Central memory CD8-positive, alpha-beta T cell (primary cell): ENCODE measurements around the gene POSTN.
"Not testable (repeated sequence)": the region's sequence is repeated elsewhere in the genome, so short reads cannot be mapped to it uniquely, and the experiment has no call there.

Experiments used
- ATAC-seq: fragments of 150-1000 bp; cut with Tn5 transposase; replicated peaks from 2 replicates; pipeline ENCODE4 v1.10.0; 2022; ENCODE audit warnings: mild to moderate bottlenecking, moderate FRiP score, moderate number of reproducible peaks; ENCODE audit not compliant: poor library complexity, severe bottlenecking; ENCODE audit errors: extremely low read depth
- DNase-seq, 2 donors: peaks; one replicate each; pipeline ENCODE4 v3.0.0; 2021; ENCODE audit warnings: low spot score in 2 of 2
- H3K27ac Mint-ChIP-seq: one replicate; pipeline ENCODE4 v1.8.0; 2022; ENCODE audit warnings: low read depth, mild to moderate bottlenecking, moderate library complexity, mixed read lengths
- H3K27me3 Mint-ChIP-seq: one replicate; pipeline ENCODE4 v1.8.0; 2022; ENCODE audit warnings: mixed read lengths
- H3K36me3 Mint-ChIP-seq: one replicate; pipeline ENCODE4 v1.8.0; 2022; ENCODE audit warnings: mild to moderate bottlenecking, moderate library complexity, mixed read lengths; ENCODE audit not compliant: insufficient read depth
- H3K4me1 Mint-ChIP-seq: one replicate; pipeline ENCODE4 v1.8.0; 2022; ENCODE audit warnings: mixed read lengths
- H3K4me3 Mint-ChIP-seq: one replicate; pipeline ENCODE4 v1.8.0; 2022; ENCODE audit warnings: mild to moderate bottlenecking, moderate library complexity, mixed read lengths
- H3K9me3 Mint-ChIP-seq: one replicate; pipeline ENCODE4 v1.8.0; 2022; ENCODE audit warnings: mixed read lengths

Gene POSTN

DNA sequence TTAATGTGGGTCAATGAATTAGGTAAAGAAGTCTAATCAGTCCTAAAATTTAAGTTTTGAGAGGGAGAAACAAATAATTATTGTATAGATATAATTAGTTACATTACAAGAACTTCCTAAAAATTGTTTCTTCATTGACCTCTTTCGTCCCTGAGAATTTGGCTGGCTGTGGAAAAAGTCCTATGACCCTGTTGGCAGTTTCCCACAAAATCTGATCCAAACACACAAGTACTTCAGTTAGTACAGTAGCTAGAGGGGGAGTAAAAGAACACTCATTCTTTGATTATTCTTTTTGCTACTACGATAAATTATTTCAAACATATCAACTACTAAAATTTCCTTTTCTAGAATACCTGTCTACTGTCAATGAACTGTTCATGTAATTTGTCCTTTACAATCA is 11.3 kb downstream of the POSTN start:
- Mint-ChIP-seq H3K27ac (no peak overlapping the region), H3K4me1 (no peaks in the 10 kb centered on the region), H3K27me3 (no peaks in the 10 kb centered on the region), H3K36me3 (no peaks in the 10 kb centered on the region), H3K4me3 (no peak overlapping the region), H3K9me3 (peaks cover 6% of the 10 kb centered on the region)
- ATAC-seq = no peak
- no peak for DNase-seq

GRCh38 chr13:37586164-37586563 is 12.4 kb downstream of the POSTN start:
- no peaks in the 10 kb centered on the region for H3K4me1 Mint-ChIP-seq
- H3K36me3 Mint-ChIP-seq = no peaks in the 10 kb centered on the region
- H3K9me3 Mint-ChIP-seq = peaks cover 6% of the 10 kb centered on the region
- no peaks in the 10 kb centered on the region for H3K27me3 Mint-ChIP-seq
- no peak overlapping the region for H3K27ac Mint-ChIP-seq
- ATAC-seq (no peak), DNase-seq (no peak)
- H3K4me3 Mint-ChIP-seq = no peak overlapping the region

DNA sequence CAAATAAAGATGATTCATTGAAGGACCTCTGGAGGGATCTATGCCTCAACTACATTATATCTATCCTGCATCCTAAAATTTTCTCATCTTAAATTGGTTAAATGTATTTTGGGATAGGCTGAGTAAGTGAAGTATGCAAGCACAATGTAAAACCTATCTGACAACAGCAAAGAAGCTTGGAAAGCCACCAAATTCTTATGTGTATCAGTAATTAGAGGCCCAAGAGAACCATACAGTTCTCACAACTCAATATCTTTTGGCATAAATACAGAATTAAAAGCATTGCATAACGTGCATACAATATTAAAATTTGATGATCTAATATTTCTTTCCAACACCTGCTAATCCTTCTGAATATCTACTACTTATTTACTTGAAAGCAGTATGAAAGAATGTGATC is 13.0 kb downstream of the POSTN start:
- no peak overlapping the region for H3K4me3 Mint-ChIP-seq
- no peaks in the 10 kb centered on the region for H3K36me3 Mint-ChIP-seq
- ATAC-seq (no peak), DNase-seq (no peak)
- no peak overlapping the region for H3K27ac Mint-ChIP-seq
- no peaks in the 10 kb centered on the region for H3K27me3 Mint-ChIP-seq
- no peaks in the 10 kb centered on the region for H3K4me1 Mint-ChIP-seq
- H3K9me3 Mint-ChIP-seq = peaks cover 6% of the 10 kb centered on the region

- DNase-seq (no peak), ATAC-seq (no peak)
- H3K4me3 Mint-ChIP-seq = no peak overlapping the region
- H3K4me1 Mint-ChIP-seq = no peaks in the 10 kb centered on the region
- no peaks in the 10 kb centered on the region for H3K9me3 Mint-ChIP-seq
- no peaks in the 10 kb centered on the region for H3K36me3 Mint-ChIP-seq
- H3K27ac Mint-ChIP-seq = no peak overlapping the region
- H3K27me3 Mint-ChIP-seq = no peaks in the 10 kb centered on the region
These were observed 22.0 kb downstream of the POSTN start for GRCh38 chr13:37576601-37577000.

GRCh38 chr13:37565425-37565824 is 33.1 kb downstream of the POSTN start:
- Mint-ChIP-seq H3K9me3 (peaks cover 8% of the 10 kb centered on the region), H3K4me3 (no peak overlapping the region), H3K36me3 (no peaks in the 10 kb centered on the region), H3K27ac (no peak overlapping the region), H3K27me3 (no peaks in the 10 kb centered on the region), H3K4me1 (no peaks in the 10 kb centered on the region)
- DNase-seq (no peak), ATAC-seq (no peak)

DNA sequence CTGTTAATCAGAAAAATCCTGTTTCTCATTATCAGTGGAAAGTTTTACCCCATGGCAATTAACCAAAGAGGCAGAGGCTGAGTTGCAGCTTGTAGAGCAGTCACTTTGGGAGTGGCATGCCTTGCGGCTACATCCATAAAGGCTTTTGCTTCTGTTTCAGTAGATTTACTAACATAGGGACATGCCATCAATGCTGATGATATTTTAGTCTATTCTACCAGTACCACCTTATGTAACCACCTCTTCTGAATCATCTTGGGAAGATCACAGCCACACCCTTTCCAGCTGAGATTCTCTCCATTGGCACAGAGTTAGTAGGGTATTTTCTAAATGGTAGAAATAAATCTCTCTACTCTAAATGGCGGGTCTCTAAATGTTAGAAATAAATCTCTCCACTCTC is 37.5 kb downstream of the POSTN start:
- no peak overlapping the region for H3K4me3 Mint-ChIP-seq
- no peaks in the 10 kb centered on the region for H3K4me1 Mint-ChIP-seq
- H3K9me3 Mint-ChIP-seq = peaks cover 29% of the 10 kb centered on the region
- no peaks in the 10 kb centered on the region for H3K27me3 Mint-ChIP-seq
- ATAC-seq (no peak), DNase-seq (no peak)
- H3K36me3 Mint-ChIP-seq = peaks cover 2% of the 10 kb centered on the region
- no peak overlapping the region for H3K27ac Mint-ChIP-seq

- Mint-ChIP-seq H3K4me1 (no peaks in the 10 kb centered on the region), H3K27me3 (no peaks in the 10 kb centered on the region), H3K4me3 (no peak overlapping the region), H3K9me3 (peaks cover 29% of the 10 kb centered on the region), H3K27ac (no peak overlapping the region), H3K36me3 (peaks cover 2% of the 10 kb centered on the region)
- DNase-seq = no peak
- ATAC-seq = no peak
These were observed 38.0 kb downstream of the POSTN start for GRCh38 chr13:37560526-37560925.

DNA sequence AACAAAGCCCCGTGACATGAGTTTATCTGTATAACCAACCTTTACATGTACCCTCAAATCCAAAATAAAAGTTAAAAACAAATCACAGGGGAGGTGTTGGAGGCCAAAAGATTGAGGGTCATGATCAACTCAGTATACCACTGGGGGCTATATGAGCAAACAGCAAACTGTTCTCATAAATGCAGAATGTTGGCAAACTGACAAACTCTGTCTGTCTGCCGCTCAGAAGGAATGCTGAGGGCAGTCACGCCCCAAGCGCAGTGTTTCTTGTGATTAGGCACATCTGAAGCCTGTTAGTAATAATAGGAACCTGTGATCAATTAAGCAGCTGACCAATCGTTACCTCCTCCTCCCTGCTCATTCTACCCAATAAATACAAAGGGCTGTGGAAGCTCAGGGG is 39.8 kb downstream of the POSTN start:
- H3K36me3 Mint-ChIP-seq, ATAC-seq, H3K4me3 Mint-ChIP-seq, H3K27me3 Mint-ChIP-seq, DNase-seq, H3K27ac Mint-ChIP-seq, H3K4me1 Mint-ChIP-seq: not testable (repeated sequence)
- H3K9me3 Mint-ChIP-seq = peaks cover 34% of the 10 kb centered on the region

GRCh38 chr13:37546087-37546486 is 52.5 kb downstream of the POSTN start:
- peaks cover 22% of the 10 kb centered on the region for H3K9me3 Mint-ChIP-seq
- H3K27me3 Mint-ChIP-seq = no peaks in the 10 kb centered on the region
- no peak for DNase-seq
- H3K27ac Mint-ChIP-seq = no peak overlapping the region
- H3K4me3 Mint-ChIP-seq = no peak overlapping the region
- H3K4me1 Mint-ChIP-seq = no peaks in the 10 kb centered on the region
- no peak for ATAC-seq
- no peaks in the 10 kb centered on the region for H3K36me3 Mint-ChIP-seq

GRCh38 chr13:37544995-37545394 is 53.6 kb downstream of the POSTN start:
- no peaks in the 10 kb centered on the region for H3K4me1 Mint-ChIP-seq
- DNase-seq = no peak
- H3K9me3 Mint-ChIP-seq = peaks cover 31% of the 10 kb centered on the region
- H3K4me3 Mint-ChIP-seq = no peak overlapping the region
- H3K27me3 Mint-ChIP-seq = no peaks in the 10 kb centered on the region
- H3K36me3 Mint-ChIP-seq = no peaks in the 10 kb centered on the region
- ATAC-seq = no peak
- no peak overlapping the region for H3K27ac Mint-ChIP-seq

DNA sequence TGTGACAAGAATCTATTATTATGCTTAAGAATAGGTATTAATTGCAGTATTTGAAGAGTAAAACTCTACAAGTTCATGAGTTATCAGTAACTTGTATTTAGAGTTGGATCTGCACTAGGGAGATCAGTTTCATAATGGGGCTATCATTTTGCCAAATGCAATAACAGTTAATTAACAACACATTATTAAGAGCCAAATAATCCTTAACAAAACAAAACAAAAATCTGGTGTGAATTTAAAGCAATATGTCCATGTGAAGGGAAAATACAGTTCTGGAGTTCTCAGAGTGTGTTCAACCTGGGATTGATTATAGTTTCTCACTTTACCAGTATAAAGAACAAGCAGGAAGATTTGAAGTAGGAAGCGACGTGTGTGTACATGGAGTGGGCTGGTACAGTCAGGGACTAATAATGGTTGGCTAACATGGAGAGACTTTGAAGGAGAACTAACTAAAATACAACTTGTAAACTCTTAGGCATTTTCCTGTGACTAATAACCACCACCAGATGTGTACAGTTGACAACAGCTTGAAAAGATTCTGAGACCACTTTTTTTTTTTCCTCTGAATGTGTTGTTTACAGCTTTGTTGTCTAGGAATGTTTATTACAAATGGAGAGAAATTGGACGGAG is 58.5 kb downstream of the POSTN start:
- Mint-ChIP-seq H3K9me3 (peaks cover 51% of the 10 kb centered on the region), H3K27me3 (no peaks in the 10 kb centered on the region), H3K4me1 (no peaks in the 10 kb centered on the region), H3K36me3 (no peaks in the 10 kb centered on the region), H3K27ac (no peak overlapping the region), H3K4me3 (no peak overlapping the region)
- ATAC-seq (no peak), DNase-seq (no peak)

GRCh38 chr13:37539170-37539569 is 59.4 kb downstream of the POSTN start:
- ATAC-seq (no peak), DNase-seq (no peak)
- no peaks in the 10 kb centered on the region for H3K4me1 Mint-ChIP-seq
- peaks cover 50% of the 10 kb centered on the region for H3K9me3 Mint-ChIP-seq
- H3K27ac Mint-ChIP-seq = no peak overlapping the region
- no peaks in the 10 kb centered on the region for H3K36me3 Mint-ChIP-seq
- H3K4me3 Mint-ChIP-seq = no peak overlapping the region
- no peaks in the 10 kb centered on the region for H3K27me3 Mint-ChIP-seq

DNA sequence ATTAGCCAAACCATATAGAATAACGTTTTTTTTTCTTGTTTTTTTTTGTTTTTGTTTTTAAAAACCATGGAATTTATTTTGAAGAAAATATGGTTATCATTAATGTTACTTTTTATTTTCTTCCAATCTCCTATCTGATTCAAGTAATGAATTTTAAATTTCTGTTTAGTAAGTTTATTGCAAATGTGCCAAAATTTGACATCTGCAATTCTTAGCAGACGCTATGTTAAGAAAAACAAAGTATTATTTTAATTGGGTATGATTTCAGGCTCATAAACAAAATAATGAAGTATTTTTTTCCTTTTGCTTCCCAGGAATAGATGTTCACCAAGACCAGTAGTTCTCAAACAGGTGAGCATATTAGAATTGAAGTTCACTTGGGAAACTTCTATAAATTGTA is 63.1 kb downstream of the POSTN start:
- Mint-ChIP-seq H3K27ac (no peak overlapping the region), H3K36me3 (no peaks in the 10 kb centered on the region), H3K4me3 (no peak overlapping the region), H3K9me3 (peaks cover 41% of the 10 kb centered on the region), H3K4me1 (no peaks in the 10 kb centered on the region), H3K27me3 (no peaks in the 10 kb centered on the region)
- no peak for DNase-seq
- ATAC-seq = no peak

GRCh38 chr13:37534676-37535075 is 63.9 kb downstream of the POSTN start:
- Mint-ChIP-seq H3K9me3 (peaks cover 33% of the 10 kb centered on the region), H3K27me3 (no peaks in the 10 kb centered on the region), H3K27ac (no peak overlapping the region), H3K4me1 (no peaks in the 10 kb centered on the region), H3K36me3 (no peaks in the 10 kb centered on the region), H3K4me3 (no peak overlapping the region)
- ATAC-seq (no peak), DNase-seq (no peak)
